NCI-H226 (cell line): ENCODE measurements around the gene TMEM125.

ENCODE experiments used
- DNase-seq: peaks from one replicate; pipeline ENCODE4 v3.0.0-alpha.2; 2015

Gene TMEM125

DNA sequence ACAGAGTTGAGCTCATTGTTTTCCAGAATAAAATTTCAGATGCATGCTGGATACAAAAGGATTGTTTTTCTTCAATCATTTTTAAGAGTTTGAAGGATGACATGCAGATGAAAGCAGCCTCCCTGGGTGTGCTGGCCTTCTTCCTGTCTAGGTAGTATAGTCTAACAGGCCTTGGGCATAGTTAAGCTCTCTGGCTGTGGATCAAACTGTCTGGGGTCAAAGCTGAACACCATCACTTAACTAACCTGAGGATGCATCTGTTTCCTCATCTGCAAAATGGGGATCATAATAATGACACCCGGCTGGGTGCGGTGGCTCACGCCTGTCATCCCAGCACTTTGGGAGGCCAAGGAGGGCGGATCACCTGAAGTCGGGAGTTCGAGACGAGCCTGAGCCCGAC is 25.0 kb downstream of the TMEM125 start:
- no peak for DNase-seq

DNA sequence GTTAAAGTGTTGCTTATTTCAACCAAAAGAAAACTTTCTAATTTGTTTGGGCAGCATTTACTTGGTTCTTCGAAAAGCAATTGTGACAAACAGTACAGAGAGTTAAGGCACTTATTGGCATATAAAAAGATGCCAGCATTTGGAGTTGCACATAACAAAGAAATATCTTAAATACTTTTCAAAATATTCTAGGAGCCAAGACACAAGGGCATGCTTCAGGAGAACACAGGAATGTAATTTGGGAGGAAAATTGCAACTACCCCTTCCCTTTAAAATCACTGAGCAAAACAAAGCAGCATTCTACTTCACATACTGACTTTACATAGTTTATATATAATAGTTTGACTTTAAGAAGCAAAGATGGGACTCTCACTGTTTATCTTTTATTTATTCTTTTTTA is 26.4 kb downstream of the TMEM125 start:
- DNase-seq: no peak

DNA sequence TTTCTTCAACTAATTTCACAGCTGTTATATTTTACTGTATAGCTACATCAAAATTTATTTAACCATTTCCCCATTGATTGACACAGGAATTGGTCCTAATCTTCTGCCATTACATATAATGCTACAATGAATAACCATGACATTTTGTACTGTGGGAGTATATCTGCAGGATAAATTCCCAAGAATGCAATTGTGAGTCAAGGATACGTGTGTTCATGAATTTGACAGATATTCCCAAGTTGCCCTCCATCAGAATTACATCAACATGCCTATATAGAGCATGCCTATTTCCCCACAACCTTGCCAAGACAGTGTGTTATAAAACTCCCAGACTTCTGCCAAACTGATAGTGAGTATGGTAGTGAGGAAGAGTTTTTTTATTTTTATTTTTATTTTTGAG is 28.3 kb downstream of the TMEM125 start:
- no peak for DNase-seq

DNA sequence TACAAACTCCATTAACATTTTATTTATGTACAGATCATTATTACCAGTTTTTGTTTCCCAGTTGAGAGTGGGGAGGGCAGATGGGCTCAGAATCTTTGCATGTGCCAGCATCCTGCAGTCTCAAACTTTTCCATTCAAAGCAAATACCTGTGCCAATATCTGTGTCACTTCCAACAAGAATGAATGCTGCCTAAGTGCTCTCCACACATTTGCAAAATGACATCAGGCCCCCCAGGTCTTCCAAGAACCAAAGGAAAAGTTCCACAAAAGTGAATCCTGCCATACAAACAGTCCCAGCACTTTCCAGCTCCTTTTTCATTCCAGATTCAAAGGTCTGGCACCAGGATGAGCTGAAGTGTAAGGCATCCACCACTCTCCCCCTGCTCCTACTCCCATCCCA is 29.3 kb downstream of the TMEM125 start:
- DNase-seq: no peak

DNA sequence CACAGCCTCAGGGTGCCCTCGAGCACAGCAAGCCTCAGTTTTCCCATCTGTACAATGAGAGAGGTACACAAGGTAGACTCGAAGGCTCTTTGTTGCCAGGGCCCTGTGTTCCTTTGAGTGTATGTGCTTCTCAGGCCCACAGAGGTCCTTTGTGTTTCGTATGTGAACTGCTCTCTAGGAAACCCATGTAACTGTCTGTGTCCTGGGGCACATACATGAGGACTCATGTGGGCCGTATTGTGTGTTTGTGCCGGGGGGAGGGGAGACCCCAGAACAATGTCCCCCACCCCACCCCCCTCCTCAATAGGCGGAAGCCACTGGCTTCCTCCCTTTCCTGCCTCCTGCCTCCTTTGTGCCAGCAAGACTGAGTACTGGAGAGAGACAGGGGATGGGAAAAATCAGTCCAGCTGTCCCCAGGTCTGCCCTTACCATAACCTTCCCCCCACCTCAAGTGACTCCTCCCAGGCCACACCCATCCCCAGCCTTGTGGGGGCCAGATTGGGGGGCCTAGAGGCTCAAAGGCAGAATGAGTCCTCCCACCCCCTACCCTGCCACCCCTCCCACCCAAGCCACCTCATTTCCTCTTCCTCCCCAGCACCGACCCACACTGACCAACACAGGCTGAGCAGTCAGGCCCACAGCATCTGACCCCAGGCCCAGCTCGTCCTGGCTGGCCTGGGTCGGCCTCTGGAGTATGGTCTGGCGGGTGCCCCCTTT is 30.8 kb downstream of the TMEM125 start, which contains the start of gene TIE1:
Gene TIE1, plus strand, starts transcription at position 605 of the 717 bp plus-strand sequence. Its CDS starts 90 bp downstream, at position 695.
- DNase-seq: no peak

DNA sequence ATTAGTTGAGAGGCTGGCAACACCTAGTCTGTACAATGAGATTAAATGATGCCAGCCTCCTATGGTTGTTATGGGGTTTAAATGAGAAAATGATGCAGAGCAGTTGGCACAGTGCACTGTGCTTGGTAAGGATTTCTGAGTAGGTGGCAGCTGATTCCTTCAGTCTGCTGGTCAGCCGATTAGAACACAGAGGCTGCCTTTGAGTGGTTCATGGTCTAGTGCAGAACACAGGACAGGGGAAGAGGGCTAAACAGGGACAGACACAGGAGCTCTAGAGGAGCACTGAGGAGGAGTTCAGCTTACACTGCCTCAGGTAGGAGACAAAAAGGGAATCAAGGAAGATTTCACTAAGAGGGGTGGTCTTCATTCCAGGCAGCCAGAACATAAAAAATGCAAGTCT is 32.4 kb downstream of the TMEM125 start:
- no peak for DNase-seq

DNA sequence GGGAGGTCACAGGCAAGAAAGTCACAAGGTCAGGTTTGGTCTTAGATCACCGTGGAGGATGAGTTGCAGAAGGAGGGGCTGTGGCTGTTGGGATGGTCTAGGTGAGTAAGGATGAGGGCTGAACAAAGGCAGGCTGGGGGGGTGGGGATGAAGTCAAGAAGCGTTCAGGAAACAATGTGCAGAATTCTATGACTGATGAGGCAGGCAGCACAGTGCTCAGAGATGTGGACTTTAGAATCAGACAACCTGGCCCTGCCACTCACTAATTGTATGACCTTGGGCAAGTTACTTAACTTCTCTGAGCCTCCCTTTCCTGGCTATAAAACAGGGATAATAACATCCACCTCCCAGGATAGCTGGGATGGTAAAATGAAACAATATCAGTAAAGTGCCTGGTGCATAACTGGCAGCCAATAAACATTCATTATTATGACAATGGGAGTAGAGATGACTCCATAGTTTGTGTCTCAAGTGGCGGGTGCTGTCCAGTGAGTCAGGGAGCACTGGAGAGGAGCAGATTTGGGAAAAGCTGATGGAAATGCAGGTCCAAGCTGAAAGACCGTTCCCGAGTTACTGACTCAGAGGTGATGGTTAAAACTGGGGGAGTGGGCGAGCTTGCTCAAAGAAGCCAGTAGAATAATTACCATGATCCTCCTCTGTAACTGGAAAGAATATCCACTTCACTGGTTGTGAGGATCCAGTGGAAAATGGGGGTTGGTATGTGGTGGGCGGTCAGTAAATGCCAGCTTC is 33.1 kb downstream of the TMEM125 start:
- DNase-seq: no peak

DNA sequence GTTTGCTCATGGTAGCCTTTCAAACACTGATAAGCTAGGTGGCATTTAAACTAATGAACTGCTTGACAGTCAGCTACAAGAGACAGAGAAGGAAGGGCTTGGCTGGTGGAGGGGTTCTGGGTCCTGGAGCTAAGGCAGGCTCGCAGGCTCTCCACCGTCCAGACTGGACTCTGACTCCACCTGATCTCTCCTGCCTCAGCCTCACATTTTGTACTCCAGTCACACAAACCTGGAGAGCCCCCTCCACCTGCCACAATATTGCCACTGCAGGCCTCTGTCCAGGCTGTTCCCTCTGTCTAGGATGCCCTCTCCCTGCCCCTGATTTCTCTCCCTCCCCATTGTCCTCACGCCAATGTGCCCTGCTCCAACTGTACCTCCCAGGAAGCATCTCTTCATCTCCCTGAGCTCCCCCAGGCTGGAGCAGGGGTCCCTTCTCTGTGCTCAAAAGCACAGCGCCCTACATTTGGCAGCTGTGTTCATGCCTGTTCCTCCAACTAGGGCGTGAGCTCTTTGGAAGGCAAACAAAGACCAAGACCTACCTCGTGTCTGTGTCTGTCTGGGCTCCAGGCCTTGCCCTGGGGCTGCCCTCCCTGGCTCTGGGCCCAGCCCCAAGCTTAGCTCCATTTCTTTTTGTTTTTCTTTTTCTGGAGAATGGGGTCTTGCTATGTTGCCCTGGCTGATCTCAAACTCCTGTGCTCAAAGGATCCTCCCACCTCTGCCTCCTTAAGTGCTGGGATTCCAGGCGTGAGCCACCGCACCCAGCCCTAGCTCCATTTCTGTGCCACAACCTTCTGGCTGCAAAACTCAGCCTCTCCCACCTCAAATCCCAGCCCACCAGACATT is 33.9 kb downstream of the TMEM125 start:
- no peak for DNase-seq

DNA sequence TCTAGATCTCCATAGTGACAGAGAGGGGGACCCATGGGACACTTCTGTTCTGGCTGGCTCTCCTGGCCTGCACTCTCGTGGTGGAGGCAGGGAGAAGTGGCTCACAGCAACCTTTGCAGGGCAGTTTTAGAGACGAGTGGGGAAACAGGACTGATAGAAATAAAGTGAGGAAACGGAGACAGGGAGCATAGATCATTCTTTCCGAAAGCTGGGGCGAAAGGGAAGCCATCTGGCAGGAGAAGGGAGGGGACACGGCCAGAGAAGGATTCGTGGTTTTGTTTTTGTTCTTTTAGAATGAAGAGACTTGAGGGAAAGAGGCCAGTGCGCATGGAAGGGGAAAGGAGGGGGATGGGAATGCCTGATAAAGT is 34.5 kb downstream of the TMEM125 start:
- DNase-seq: no peak

DNA sequence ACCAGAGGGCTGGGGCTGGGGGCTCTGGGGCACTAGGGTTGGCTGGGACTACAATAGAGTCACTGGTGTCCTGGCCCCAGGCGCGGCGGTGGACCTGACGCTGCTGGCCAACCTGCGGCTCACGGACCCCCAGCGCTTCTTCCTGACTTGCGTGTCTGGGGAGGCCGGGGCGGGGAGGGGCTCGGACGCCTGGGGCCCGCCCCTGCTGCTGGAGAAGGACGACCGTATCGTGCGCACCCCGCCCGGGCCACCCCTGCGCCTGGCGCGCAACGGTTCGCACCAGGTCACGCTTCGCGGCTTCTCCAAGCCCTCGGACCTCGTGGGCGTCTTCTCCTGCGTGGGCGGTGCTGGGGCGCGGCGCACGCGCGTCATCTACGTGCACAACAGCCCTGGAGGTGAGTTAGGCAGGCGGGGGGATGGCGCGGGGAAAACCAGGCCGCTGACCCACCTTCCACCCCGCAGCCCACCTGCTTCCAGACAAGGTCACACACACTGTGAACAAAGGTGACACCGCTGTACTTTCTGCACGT is 35.1 kb downstream of the TMEM125 start:
- DNase-seq: no peak

DNA sequence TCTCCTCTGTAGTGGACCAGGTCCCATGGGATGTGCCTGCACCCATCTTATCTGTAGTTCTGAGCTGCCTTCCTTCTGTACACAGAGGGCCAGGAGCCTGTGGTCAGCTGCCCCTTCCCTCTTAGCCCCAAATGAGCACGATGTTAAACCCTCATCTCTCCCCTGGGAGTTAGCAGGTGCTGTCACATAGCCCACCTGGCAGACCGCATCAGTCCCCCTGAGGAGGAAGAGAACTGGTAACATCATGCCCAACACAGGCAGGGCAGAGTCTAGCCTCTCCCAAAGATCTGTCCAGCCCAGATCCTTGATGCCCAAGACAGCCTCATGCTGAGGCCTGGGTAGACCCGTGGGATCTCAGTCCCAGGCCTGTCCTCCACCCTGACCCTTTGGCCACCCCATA is 35.7 kb downstream of the TMEM125 start:
- DNase-seq: no peak

DNA sequence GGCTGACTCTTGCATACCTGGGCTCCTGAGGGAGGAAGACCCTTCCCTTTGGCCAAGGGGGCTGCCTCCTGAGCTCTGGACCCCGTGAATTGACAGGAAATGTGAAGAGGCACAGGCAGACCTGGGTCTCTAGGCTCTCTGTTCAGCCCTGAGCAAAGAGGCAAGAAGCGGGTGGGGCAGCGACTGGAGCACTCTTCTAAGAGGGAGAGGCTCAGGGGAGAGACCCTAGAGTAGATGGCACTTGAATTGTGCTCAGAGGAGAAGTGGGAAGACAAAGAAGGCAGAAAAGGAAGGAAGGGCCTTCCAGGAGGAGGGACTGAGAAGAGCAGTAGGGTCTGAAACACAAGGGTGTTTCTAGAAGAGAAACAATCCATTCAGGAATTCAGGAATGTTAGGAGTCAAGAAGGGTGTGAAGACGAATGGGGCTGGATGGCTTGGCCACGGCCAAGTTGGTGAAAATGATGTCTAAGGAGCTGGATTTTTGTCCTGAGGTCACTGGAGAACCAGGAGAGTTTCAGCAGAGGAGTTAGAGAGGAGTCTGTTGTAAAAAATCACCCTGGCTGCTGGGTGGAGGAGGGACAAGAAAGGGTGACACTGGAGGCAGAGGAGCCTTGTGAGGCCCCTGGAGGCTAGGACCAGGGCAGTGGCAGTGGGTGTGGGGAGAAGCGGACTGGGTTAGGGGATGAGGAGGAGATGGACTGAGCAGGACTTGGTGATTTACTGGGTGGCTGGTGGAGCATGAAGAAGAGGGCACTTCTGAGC is 36.3 kb downstream of the TMEM125 start:
- DNase-seq: no peak

DNA sequence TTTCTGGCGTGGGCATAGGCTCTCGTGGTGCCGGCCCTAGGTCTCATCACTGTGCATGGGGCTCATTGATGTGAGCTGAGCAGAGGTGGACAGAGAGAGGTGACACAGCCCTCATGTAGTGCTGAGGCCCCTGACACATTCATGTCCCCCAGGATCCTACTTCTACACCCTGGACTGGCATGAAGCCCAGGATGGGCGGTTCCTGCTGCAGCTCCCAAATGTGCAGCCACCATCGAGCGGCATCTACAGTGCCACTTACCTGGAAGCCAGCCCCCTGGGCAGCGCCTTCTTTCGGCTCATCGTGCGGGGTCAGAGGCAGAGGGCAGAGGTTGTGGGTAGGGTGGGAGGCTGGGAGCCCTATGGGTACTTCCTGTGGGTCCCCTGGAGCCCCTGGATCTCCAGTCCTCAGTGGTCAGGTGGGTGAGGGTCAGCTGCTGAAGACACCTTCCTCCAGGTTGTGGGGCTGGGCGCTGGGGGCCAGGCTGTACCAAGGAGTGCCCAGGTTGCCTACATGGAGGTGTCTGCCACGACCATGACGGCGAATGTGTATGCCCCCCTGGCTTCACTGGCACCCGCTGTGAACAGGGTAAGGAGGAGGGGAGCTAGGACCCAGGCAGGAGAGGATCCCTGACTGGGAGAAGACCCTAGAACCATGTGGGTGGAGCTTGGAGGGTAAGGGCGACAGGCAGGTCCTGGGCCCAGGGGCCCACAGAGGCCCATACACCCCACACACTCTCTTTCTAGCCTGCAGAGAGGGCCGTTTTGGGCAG is 37.1 kb downstream of the TMEM125 start:
- no peak for DNase-seq

DNA sequence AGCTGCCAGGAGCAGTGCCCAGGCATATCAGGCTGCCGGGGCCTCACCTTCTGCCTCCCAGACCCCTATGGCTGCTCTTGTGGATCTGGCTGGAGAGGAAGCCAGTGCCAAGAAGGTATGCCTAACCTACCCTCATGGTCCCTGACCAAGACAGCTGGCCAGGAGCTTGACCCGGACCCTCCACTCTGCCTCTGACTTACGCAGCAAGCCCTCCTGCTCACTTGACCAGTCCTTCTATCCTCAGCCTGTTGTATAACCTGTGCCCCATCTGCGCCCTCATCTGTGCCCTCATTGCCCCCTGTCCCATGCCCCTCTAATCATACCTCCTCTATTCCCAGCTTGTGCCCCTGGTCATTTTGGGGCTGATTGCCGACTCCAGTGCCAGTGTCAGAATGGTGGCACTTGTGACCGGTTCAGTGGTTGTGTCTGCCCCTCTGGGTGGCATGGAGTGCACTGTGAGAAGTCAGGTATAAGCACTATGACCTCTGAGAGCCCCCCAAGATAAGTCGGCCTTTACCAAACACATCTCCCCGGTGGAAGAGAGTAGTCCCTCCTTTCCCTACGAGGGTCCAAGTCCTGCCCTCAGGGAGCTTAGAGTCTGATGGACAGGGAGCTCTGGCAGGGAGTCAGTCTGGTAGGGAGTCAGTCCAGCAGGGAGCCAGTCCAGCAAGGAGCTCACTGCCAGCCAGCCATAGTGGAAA is 37.8 kb downstream of the TMEM125 start:
- DNase-seq: no peak

DNA sequence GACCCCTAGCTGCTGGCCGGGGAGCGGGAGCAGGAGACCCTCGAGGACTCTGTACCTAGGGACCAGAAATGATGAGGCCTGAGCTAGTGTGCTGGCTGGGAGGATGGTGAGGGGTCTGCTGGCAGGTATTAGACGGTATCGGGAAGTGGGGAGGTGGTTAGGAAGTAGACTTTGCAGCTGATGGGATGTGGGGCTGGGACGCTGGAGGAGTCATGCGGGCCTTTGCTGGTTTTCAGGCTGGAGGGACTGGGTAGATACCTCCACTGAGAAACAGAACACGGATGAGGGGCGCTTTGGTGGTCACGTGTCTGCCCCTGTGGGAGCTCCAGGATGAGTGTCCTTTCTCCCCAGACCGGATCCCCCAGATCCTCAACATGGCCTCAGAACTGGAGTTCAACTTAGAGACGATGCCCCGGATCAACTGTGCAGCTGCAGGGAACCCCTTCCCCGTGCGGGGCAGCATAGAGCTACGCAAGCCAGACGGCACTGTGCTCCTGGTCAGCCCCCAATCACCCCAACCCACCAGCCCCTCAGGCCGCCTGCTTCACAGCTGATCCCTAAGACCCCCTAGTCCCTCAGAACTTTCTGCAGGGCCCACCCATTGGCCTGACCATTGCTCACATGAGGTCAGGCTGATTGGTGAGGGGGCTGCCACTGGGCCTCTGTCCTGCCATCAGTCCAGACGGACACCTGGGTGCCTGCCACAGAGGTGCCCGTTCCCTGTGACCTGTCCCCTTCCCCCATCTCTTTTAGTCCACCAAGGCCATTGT is 39.0 kb downstream of the TMEM125 start:
- DNase-seq: no peak

DNA sequence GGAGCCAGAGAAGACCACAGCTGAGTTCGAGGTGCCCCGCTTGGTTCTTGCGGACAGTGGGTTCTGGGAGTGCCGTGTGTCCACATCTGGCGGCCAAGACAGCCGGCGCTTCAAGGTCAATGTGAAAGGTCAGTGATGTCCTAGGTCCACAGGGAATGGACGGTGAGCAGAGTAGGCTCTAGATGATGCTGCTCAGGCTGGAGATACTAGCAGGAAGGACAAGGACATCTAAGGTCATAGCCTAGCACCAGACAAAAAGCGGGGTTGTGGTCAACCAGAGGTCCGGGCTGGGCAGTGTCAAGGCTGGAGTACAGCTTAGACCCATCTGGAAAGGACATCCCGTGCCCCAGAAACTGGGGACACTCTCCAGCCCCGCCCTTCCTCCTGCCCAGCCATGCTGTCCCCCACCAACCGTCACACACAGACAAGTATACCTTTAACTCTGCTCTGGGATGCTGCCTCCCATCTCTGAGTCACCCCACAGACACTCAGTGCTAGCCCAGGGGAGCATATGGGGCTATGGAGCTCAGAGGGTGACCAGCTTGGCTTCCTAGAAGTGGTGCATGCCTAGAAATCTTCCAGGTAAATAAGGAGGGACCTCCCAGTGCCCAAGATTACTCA is 39.7 kb downstream of the TMEM125 start:
- DNase-seq: no peak

DNA sequence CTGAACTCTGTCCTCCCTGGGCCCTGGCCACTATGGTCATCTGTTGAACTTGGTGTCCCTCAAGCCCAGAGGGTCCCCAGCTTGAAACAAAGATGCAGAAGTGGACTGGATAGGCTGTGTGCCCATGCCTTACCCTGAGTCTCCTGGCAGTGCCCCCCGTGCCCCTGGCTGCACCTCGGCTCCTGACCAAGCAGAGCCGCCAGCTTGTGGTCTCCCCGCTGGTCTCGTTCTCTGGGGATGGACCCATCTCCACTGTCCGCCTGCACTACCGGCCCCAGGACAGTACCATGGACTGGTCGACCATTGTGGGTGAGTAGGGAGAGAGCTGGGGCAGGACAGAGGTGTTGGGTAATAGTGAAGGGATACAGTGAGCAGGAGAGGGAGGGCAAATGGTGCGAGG is 41.7 kb downstream of the TMEM125 start:
- DNase-seq: no peak

DNA sequence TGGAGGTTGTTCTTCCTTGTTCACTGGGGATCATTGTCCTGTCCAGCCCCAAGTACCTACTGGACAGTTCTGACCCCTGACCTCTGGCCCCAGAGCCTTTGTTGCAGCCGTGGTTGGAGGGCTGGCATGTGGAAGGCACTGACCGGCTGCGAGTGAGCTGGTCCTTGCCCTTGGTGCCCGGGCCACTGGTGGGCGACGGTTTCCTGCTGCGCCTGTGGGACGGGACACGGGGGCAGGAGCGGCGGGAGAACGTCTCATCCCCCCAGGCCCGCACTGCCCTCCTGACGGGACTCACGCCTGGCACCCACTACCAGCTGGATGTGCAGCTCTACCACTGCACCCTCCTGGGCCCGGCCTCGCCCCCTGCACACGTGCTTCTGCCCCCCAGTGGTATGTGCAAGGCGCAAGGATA is 42.4 kb downstream of the TMEM125 start:
- no peak for DNase-seq

DNA sequence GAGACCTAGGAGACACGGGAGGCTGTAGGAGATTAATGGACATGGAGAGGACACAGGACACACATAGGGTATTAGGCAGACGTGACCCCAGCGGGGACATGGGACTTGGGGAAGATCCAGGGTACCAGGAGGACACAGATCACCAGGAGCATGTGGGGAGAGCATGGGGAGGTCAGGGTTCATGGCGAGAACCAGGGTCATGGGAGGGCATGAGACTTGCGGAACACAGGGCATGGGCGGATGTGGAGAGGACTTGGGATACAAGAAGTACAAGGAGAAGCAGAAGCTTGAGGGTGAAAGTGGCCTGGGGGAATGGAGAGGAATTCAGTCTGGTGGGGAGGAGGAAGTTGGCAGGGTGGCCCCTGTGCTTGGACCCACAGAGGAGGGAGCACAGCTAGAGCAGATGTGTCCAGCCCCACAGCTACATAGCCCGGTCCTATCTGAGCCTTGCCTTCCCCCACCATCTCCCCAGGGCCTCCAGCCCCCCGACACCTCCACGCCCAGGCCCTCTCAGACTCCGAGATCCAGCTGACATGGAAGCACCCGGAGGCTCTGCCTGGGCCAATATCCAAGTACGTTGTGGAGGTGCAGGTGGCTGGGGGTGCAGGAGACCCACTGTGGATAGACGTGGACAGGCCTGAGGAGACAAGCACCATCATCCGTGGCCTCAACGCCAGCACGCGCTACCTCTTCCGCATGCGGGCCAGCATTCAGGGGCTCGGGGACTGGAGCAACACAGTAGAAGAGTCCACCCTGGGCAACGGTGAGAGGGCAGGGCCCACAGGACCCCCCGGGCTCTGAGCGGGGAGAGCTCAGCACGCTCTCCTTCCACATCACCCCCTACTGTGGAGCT is 43.1 kb downstream of the TMEM125 start:
- no peak for DNase-seq
